SK-N-DZ (cell line): ENCODE measurements around the gene PPP2R5A.

Source experiments
- DNase-seq: peaks from one replicate; pipeline ENCODE4 v3.0.0-alpha.2; 2015; ENCODE audit warnings: low spot score
- small RNA-seq, 2 experiments: library from RNA; depleted of rRNA; stranded (forward); fragments of <200 nt; gene quantifications; one replicate each; pipeline ENCODE3, GENCODE V24; 2014

Gene PPP2R5A

GRCh38 chr1:212410231-212410820 lies 125.1 kb downstream of the PPP2R5A start:
- DNase-seq, result no peak

Small RNA genes lying within 50 kb of the gene (small RNA-seq; reads per million reads assigned to genes)
- 0 reads per million in 2 experiments for gene SNORA16B
